ENCODE results near the gene SHISA8.

Gene SHISA8

DNA sequence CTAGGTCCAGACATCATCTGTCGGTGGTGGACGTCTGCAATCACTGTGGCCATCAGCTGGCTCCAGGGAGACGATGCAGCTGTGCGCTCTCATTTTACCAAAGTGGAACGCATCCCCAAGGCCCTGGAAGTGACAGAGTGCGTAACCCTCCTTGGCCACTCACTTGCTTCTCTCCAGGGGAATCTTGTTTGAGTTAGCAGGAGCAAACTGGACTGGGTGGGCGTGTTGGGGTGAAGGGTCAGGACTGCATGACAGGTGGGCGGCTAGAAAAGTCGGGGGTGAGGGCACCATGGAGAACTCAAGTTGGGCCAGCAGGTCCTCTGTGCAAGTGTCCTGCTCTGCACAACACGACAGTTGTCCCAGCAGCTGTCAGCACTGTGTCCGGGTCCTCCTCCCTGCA lies 16.2 kb downstream of the SHISA8 start:
- Histone ChIP-seq H3K79me2 (ENCODE audit: insufficient read depth, low read length) (no peaks in the 10 kb centered on the region), H3K9me2 (replicated peaks; ENCODE audit: low read depth, low read length) (no peaks in the 10 kb centered on the region), H3F3A (ENCODE audit: low read depth) (no peaks in the 10 kb centered on the region), H4K20me1 (ENCODE audit: insufficient read depth, low read length, poor library complexity, severe bottlenecking) (no peaks in the 10 kb centered on the region), H3K36me3 (ENCODE audit: insufficient read depth, low read length) (peaks cover 95% of the 10 kb centered on the region), H3K4me3 (ENCODE audit: low read length, poor library complexity, severe bottlenecking) (no peak overlapping the region), H3K4me1 (ENCODE audit: insufficient read depth, low read length, poor library complexity, severe bottlenecking) (no peaks in the 10 kb centered on the region), H2AFZ (ENCODE audit: low read length) (no peak overlapping the region), H3K27me3 (ENCODE audit: insufficient read depth, low read length, poor library complexity, severe bottlenecking) (no peaks in the 10 kb centered on the region), H3K9ac (ENCODE audit: low read depth, low read length, poor library complexity, severe bottlenecking) (no peak overlapping the region), H3K9me3 (ENCODE audit: insufficient read depth, low read depth, low read length) (no peaks in the 10 kb centered on the region), H3K4me2 (ENCODE audit: low read depth, low read length, poor library complexity, severe bottlenecking) (no peak overlapping the region)
- TF ChIP-seq, protein P1, sequence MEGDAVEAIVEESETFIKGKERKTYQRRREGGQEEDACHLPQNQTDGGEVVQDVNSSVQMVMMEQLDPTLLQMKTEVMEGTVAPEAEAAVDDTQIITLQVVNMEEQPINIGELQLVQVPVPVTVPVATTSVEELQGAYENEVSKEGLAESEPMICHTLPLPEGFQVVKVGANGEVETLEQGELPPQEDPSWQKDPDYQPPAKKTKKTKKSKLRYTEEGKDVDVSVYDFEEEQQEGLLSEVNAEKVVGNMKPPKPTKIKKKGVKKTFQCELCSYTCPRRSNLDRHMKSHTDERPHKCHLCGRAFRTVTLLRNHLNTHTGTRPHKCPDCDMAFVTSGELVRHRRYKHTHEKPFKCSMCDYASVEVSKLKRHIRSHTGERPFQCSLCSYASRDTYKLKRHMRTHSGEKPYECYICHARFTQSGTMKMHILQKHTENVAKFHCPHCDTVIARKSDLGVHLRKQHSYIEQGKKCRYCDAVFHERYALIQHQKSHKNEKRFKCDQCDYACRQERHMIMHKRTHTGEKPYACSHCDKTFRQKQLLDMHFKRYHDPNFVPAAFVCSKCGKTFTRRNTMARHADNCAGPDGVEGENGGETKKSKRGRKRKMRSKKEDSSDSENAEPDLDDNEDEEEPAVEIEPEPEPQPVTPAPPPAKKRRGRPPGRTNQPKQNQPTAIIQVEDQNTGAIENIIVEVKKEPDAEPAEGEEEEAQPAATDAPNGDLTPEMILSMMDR (conservative IDR thresholded peaks at IDR 0.05; ENCODE audit: low read length): no peak
- no peak for TF ChIP-seq EZH2phosphoT487 (IDR thresholded peaks at IDR 0.05; ENCODE audit: borderline replicate concordance)

DNA sequence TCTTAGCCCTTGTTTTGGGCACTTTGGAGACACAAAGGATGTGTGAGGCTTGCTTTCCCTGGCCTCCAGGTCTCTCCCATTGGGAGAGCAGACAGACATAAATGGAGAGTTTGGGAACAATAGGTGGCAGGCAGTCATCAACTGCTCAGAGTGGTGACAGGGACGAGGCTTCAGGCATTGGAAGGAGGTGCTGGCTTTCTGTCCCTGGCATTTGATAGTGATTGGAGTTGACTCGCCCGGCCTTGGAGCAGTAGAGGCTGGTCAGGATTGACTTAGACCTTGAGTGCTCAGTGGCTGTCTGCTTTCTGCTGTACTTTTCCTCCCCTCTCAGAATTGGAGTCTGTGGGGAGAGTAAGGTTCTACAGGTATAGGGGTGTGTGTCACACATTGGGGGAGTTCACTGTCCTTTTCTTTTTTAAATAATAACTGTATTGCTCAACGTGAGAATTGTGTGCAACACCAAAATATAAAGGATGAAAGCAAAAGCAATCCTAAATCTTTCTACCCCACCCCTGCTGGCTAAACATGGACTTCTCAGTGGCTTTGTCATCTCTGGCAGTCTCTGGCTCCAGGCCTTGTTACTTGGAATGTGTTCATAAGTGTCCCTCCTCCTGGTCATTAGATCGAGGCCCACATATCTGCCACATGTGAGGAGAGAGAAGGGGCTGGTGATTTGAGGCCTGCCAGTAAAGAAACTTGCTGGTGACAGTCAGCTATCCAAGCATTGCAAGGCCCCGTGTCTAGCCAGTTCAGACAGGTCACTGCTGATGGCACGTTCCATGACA lies 21.1 kb downstream of the SHISA8 start:
- Histone ChIP-seq H3K79me2 (ENCODE audit: insufficient read depth, low read length) (no peaks in the 10 kb centered on the region), H3K36me3 (ENCODE audit: insufficient read depth, low read length) (peaks cover 89% of the 10 kb centered on the region)
- TF ChIP-seq, protein P1 (conservative IDR thresholded peaks at IDR 0.05; ENCODE audit: low read length): no peak
- TF ChIP-seq EZH2phosphoT487 (IDR thresholded peaks at IDR 0.05; ENCODE audit: borderline replicate concordance): no peak

DNA sequence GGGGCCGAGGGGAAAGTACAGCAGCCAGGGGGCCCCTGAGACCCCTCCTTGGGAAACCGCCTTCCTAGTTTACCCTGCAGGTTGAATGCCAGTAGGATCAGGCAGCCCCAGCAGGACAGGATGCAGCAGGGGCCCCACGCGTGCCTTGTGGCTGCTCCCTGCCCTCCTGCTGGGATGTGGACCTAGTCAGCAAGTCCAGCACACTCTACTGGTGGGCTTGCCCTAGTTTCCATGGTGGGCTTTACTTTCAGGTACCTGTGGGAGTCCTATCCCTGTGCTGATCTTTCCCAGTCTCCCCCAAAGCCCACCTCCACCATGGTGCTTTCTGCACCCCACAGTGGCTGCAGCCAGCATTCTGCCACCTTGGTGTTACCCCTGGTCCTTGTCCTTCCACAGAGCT lies 22.2 kb downstream of the SHISA8 start:
- Histone ChIP-seq H3K36me3 (ENCODE audit: insufficient read depth, low read length) (peaks cover 91% of the 10 kb centered on the region), H3K27me3 (ENCODE audit: insufficient read depth, low read length, poor library complexity, severe bottlenecking) (no peaks in the 10 kb centered on the region), H3K4me2 (ENCODE audit: low read depth, low read length, poor library complexity, severe bottlenecking) (no peak overlapping the region), H3F3A (ENCODE audit: low read depth) (no peaks in the 10 kb centered on the region), H4K20me1 (ENCODE audit: insufficient read depth, low read length, poor library complexity, severe bottlenecking) (no peaks in the 10 kb centered on the region), H3K9me2 (replicated peaks; ENCODE audit: low read depth, low read length) (no peaks in the 10 kb centered on the region), H3K4me1 (ENCODE audit: insufficient read depth, low read length, poor library complexity, severe bottlenecking) (no peaks in the 10 kb centered on the region), H3K4me3 (ENCODE audit: low read length, poor library complexity, severe bottlenecking) (no peak overlapping the region), H3K9me3 (ENCODE audit: insufficient read depth, low read depth, low read length) (no peaks in the 10 kb centered on the region), H3K9ac (ENCODE audit: low read depth, low read length, poor library complexity, severe bottlenecking) (no peak overlapping the region), H3K79me2 (ENCODE audit: insufficient read depth, low read length) (no peaks in the 10 kb centered on the region), H2AFZ (ENCODE audit: low read length) (no peak overlapping the region)
- TF ChIP-seq, protein P1 (conservative IDR thresholded peaks at IDR 0.05; ENCODE audit: low read length): no peak
- TF ChIP-seq EZH2phosphoT487 (IDR thresholded peaks at IDR 0.05; ENCODE audit: borderline replicate concordance): no peak

More for the DNA sequence above, 21.1 kb downstream of the SHISA8 start:
- Histone ChIP-seq H3K27me3 (ENCODE audit: insufficient read depth, low read length, poor library complexity, severe bottlenecking) (no peaks in the 10 kb centered on the region), H3K4me2 (ENCODE audit: low read depth, low read length, poor library complexity, severe bottlenecking) (no peak overlapping the region), H3K9me2 (replicated peaks; ENCODE audit: low read depth, low read length) (no peaks in the 10 kb centered on the region), H3K9ac (ENCODE audit: low read depth, low read length, poor library complexity, severe bottlenecking) (no peak overlapping the region), H2AFZ (ENCODE audit: low read length) (no peak overlapping the region), H3K4me3 (ENCODE audit: low read length, poor library complexity, severe bottlenecking) (no peak overlapping the region), H3K4me1 (ENCODE audit: insufficient read depth, low read length, poor library complexity, severe bottlenecking) (no peaks in the 10 kb centered on the region), H3F3A (ENCODE audit: low read depth) (no peaks in the 10 kb centered on the region), H4K20me1 (ENCODE audit: insufficient read depth, low read length, poor library complexity, severe bottlenecking) (no peaks in the 10 kb centered on the region), H3K9me3 (ENCODE audit: insufficient read depth, low read depth, low read length) (no peaks in the 10 kb centered on the region)
